Measurements from ENCODE around the gene BMP7. TPM values are rescaled to one million over a fixed set of nuclear protein-coding genes. Genes with fewer than 3 reads are reported as not detected.

Gene BMP7
- total and polyA plus RNA-seq, 2 of the 8 experiments (the other 6 are each of a cell fraction or from before 2014, with no cell fraction given): 9.2 to 14.7 TPM

GRCh38 chr20:57217802-57218201 is 48.6 kb downstream of the BMP7 start:
- H3K79me2 ChIP-seq (ENCODE audit: control insufficient read depth in 1 of 2, insufficient read depth in 2 of 2, low read length in 2 of 2): no peaks in the 10 kb centered on the region
- no peaks in the 10 kb centered on the region for H3K79me1 ChIP-seq (ENCODE audit: low read depth, low read length)
- H3K23ac ChIP-seq (ENCODE audit: insufficient read length): no peak overlapping the region
- peaks cover 9% of the 10 kb centered on the region; the same call in 1 of the 2 replicates for H3K23me2 ChIP-seq (ENCODE audit: low read depth, low read length)
- H2BK120ac ChIP-seq (replicated peaks; ENCODE audit: low read depth, low read length): no peak overlapping the region
- no peak overlapping the region for H3K4me3 ChIP-seq (ENCODE audit: extremely low read depth in 1 of 4, insufficient read depth in 2 of 4, low read depth in 3 of 4, low read length in 4 of 4)
- no peak overlapping the region for H3K4ac ChIP-seq (replicated peaks; ENCODE audit: insufficient read length, low read depth, low read length)
- H4K5ac ChIP-seq (ENCODE audit: insufficient read length, low read depth, low read length): no peak overlapping the region
- CTCF ChIA-PET (ENCODE audit: partially characterized antibody): interaction anchor here (1.1 to 2.0 kb wide), 5 partner anchors 112 to 192 kb away, joined by 3 to 7 read pairs (median 4); partner anchors contain the start of gene SPO11
- H4K20me1 ChIP-seq (replicated peaks in 1 of 2; ENCODE audit: control insufficient read depth in 1 of 2, insufficient read depth in 2 of 2, low read length in 2 of 2): no peaks in the 10 kb centered on the region
- H3K14ac ChIP-seq (ENCODE audit: insufficient read length): no peak overlapping the region
- POLR2A ChIA-PET (ENCODE audit: partially characterized antibody): interaction anchor here (1.1 kb wide), 1 partner anchor 17 kb away, joined by 3 read pairs; no protein-coding TSS in a partner anchor
- TF ChIP-seq SP2 (IDR thresholded peaks at IDR 0.05; ENCODE audit: low read length): no peak
- TF ChIP-seq FOSL1 (IDR thresholded peaks at IDR 0.05; ENCODE audit: insufficient read depth, low read depth, low read length): no peak
- TF ChIP-seq USF2 (IDR thresholded peaks at IDR 0.05; ENCODE audit: low read length): no peak
- TF ChIP-seq EP300 (IDR thresholded peaks at IDR 0.05; ENCODE audit: borderline replicate concordance in 1 of 2, low read depth in 2 of 2, low read length in 2 of 2): no peak
- no peak for TF ChIP-seq RXRA (IDR thresholded peaks at IDR 0.05; ENCODE audit: insufficient read depth, low read depth, low read length)
- TF ChIP-seq TCF12 (IDR thresholded peaks at IDR 0.05; ENCODE audit: low read depth, low read length): no peak
- no peak for TF ChIP-seq POLR2A (IDR thresholded peaks at IDR 0.05; ENCODE audit: control extremely low read depth in 1 of 2, low read depth in 2 of 2, low read length in 2 of 2)
- no peak for TF ChIP-seq KDM4A (IDR thresholded peaks at IDR 0.05; ENCODE audit: low read depth, low read length, severe bottlenecking)
- TF ChIP-seq CBX5 (IDR thresholded peaks at IDR 0.05; ENCODE audit: low read depth, low read length): no peak
- FAIRE-seq (no peak), DNase-seq (ENCODE audit: low read depth in 1 of 2, low spot score in 2 of 2) (no peak)
- H3K4me1 ChIP-seq (replicated peaks in 1 of 4; ENCODE audit: control insufficient read depth in 3 of 4, insufficient read depth in 4 of 4, low read length in 3 of 4): peaks cover 0 to 3% (median 2%) of the 10 kb centered on the region in 4 experiments; a peak in 4 of 7 replicates
- no peak overlapping the region for H2AFZ ChIP-seq (ENCODE audit: low read length)
- no peak overlapping the region for H3K56ac ChIP-seq (replicated peaks; ENCODE audit: insufficient read length, low read depth, low read length)
- H2BK12ac ChIP-seq (ENCODE audit: low read depth, low read length): no peak overlapping the region
- no peak overlapping the region for H2BK20ac ChIP-seq (ENCODE audit: low read length)
- peaks cover 0 to 7% (median 0%) of the 10 kb centered on the region in 4 experiments; a peak in 4 of 8 replicates for H3K36me3 ChIP-seq (ENCODE audit: control insufficient read depth in 2 of 4, insufficient read depth in 4 of 4, low read length in 3 of 4)
- no peak overlapping the region for H4K8ac ChIP-seq (ENCODE audit: extremely low read depth, insufficient read depth, low read length)
- no peak overlapping the region for H2AK5ac ChIP-seq (ENCODE audit: low read depth, low read length)
- no peaks in the 10 kb centered on the region for H3K9me3 ChIP-seq (ENCODE audit: insufficient read depth in 2 of 2, low read depth in 1 of 2, low read length in 1 of 2)
- peaks cover 0 to 5% (median 2%) of the 10 kb centered on the region in 4 experiments; a peak in 2 of 7 replicates for H3K27me3 ChIP-seq (replicated peaks in 1 of 4; ENCODE audit: control insufficient read depth in 3 of 4, extremely low read depth in 1 of 4, insufficient read depth in 3 of 4, low read length in 3 of 4)
- H3K4me2 ChIP-seq (ENCODE audit: insufficient read depth in 1 of 2, low read depth in 2 of 2, low read length in 2 of 2): no peak overlapping the region
- H2BK15ac ChIP-seq (ENCODE audit: low read length): no peak overlapping the region
- no peak overlapping the region for H2BK5ac ChIP-seq (ENCODE audit: low read depth, low read length)
- no peak overlapping the region for H3K18ac ChIP-seq (ENCODE audit: extremely low read depth, low read length)
- no peak overlapping the region for H3K9ac ChIP-seq (replicated peaks in 1 of 4; ENCODE audit: extremely low read depth in 1 of 4, low read depth in 3 of 4, low read length in 3 of 4)
- 80% methylated on average over 9 of the region's 9 CpGs; no CpG with 5 or more reads in 1 of the 2 experiments for WGBS, 2 experiments (ENCODE audit: extremely low coverage in 1 of 2, insufficient coverage in 1 of 2, insufficient read length in 1 of 2, insufficient replicate concordance in 2 of 2, low coverage in 1 of 2, low lambda C conversion rate in 2 of 2, missing lambda C conversion rate in 1 of 2)
- no peak overlapping the region for H4K91ac ChIP-seq (replicated peaks; ENCODE audit: insufficient read length, low read length)
- no peak overlapping the region for H3K27ac ChIP-seq (ENCODE audit: low read depth, low read length)

All from H1 (cell line).